ENCODE data around the gene ENAH.

Gene ENAH

GRCh38 chr1:225488676-225489075 is 164.2 kb downstream of the ENAH start:
- no peak overlapping the region for H2AFZ ChIP-seq (ENCODE audit: low read length)
- no peaks in the 10 kb centered on the region for H3K9me2 ChIP-seq (replicated peaks; ENCODE audit: insufficient read depth, low read length)
- no peaks in the 10 kb centered on the region for H3K27me3 ChIP-seq (replicated peaks; ENCODE audit: insufficient read depth, low read length)
- H3K9me3 ChIP-seq (replicated peaks; ENCODE audit: insufficient read depth, low read length) = no peaks in the 10 kb centered on the region
- DNase-seq = no peak
- H3K4me1 ChIP-seq (ENCODE audit: low read length) = no peaks in the 10 kb centered on the region
- H3F3A ChIP-seq (ENCODE audit: insufficient read depth, low read length) = no peaks in the 10 kb centered on the region
- H3K36me3 ChIP-seq (replicated peaks; ENCODE audit: insufficient read depth, low read length) = no peaks in the 10 kb centered on the region
- no peak overlapping the region for H3K4me3 ChIP-seq (ENCODE audit: low read length)
- no peak for TF ChIP-seq EZH2 (optimal IDR thresholded peaks at IDR 0.05; ENCODE audit: low read depth, low read length)
- no peak for TF ChIP-seq CTCF (IDR thresholded peaks at IDR 0.05; ENCODE audit: low read length)
- TF ChIP-seq EZH2phosphoT487 (IDR thresholded peaks at IDR 0.05; ENCODE audit: low read length) = no peak
- H3K79me2 ChIP-seq (ENCODE audit: low read length) = no peaks in the 10 kb centered on the region
- H3K4me2 ChIP-seq (ENCODE audit: low read depth, low read length) = no peak overlapping the region
- no peak overlapping the region for H3K9ac ChIP-seq (ENCODE audit: low read length)
- no peak overlapping the region for H3K27ac ChIP-seq (ENCODE audit: low read length)
- no peaks in the 10 kb centered on the region for H4K20me1 ChIP-seq (ENCODE audit: insufficient read depth, low read length)

- H2AFZ ChIP-seq (ENCODE audit: low read length) = no peak overlapping the region
- no peaks in the 10 kb centered on the region for H3K79me2 ChIP-seq (ENCODE audit: low read length)
- no peak overlapping the region for H3K27ac ChIP-seq (ENCODE audit: low read length)
- no peak overlapping the region for H3K4me3 ChIP-seq (ENCODE audit: low read length)
- H3K9me3 ChIP-seq (replicated peaks; ENCODE audit: insufficient read depth, low read length) = no peaks in the 10 kb centered on the region
- no peak for DNase-seq
- TF ChIP-seq EZH2phosphoT487 (IDR thresholded peaks at IDR 0.05; ENCODE audit: low read length) = no peak
- no peak for TF ChIP-seq EZH2 (optimal IDR thresholded peaks at IDR 0.05; ENCODE audit: low read depth, low read length)
- no peak for TF ChIP-seq CTCF (IDR thresholded peaks at IDR 0.05; ENCODE audit: low read length)
- no peaks in the 10 kb centered on the region for H4K20me1 ChIP-seq (ENCODE audit: insufficient read depth, low read length)
- no peaks in the 10 kb centered on the region for H3K27me3 ChIP-seq (replicated peaks; ENCODE audit: insufficient read depth, low read length)
- no peak overlapping the region for H3K9ac ChIP-seq (ENCODE audit: low read length)
- no peaks in the 10 kb centered on the region for H3K9me2 ChIP-seq (replicated peaks; ENCODE audit: insufficient read depth, low read length)
- no peaks in the 10 kb centered on the region for H3K36me3 ChIP-seq (replicated peaks; ENCODE audit: insufficient read depth, low read length)
- no peak overlapping the region for H3K4me2 ChIP-seq (ENCODE audit: low read depth, low read length)
- no peaks in the 10 kb centered on the region for H3K4me1 ChIP-seq (ENCODE audit: low read length)
- H3F3A ChIP-seq (ENCODE audit: insufficient read depth, low read length) = no peaks in the 10 kb centered on the region
These were observed 166.1 kb downstream of the ENAH start for GRCh38 chr1:225486856-225487255.

- no peaks in the 10 kb centered on the region for H3K79me2 ChIP-seq (ENCODE audit: low read length)
- no peaks in the 10 kb centered on the region for H3F3A ChIP-seq (ENCODE audit: insufficient read depth, low read length)
- no peaks in the 10 kb centered on the region for H3K36me3 ChIP-seq (replicated peaks; ENCODE audit: insufficient read depth, low read length)
- no peak overlapping the region for H3K27ac ChIP-seq (ENCODE audit: low read length)
- no peak overlapping the region for H3K4me3 ChIP-seq (ENCODE audit: low read length)
- no peaks in the 10 kb centered on the region for H3K27me3 ChIP-seq (replicated peaks; ENCODE audit: insufficient read depth, low read length)
- H4K20me1 ChIP-seq (ENCODE audit: insufficient read depth, low read length) = no peaks in the 10 kb centered on the region
- no peaks in the 10 kb centered on the region for H3K9me3 ChIP-seq (replicated peaks; ENCODE audit: insufficient read depth, low read length)
- no peak overlapping the region for H3K9ac ChIP-seq (ENCODE audit: low read length)
- H3K4me1 ChIP-seq (ENCODE audit: low read length) = peaks cover 2% of the 10 kb centered on the region
- H3K9me2 ChIP-seq (replicated peaks; ENCODE audit: insufficient read depth, low read length) = no peaks in the 10 kb centered on the region
- no peak overlapping the region for H2AFZ ChIP-seq (ENCODE audit: low read length)
- no peak for DNase-seq
- no peak overlapping the region for H3K4me2 ChIP-seq (ENCODE audit: low read depth, low read length)
- TF ChIP-seq EZH2 (optimal IDR thresholded peaks at IDR 0.05; ENCODE audit: low read depth, low read length) (no peak), CTCF (IDR thresholded peaks at IDR 0.05; ENCODE audit: low read length) (no peak), EZH2phosphoT487 (IDR thresholded peaks at IDR 0.05; ENCODE audit: low read length) (no peak)
These were observed 166.9 kb downstream of the ENAH start for GRCh38 chr1:225485991-225486530.
